ENCODE data around the gene TUNAR.

TUNAR gene

GRCh38 chr14:95876761-95877538, at the start of gene TUNAR:
TUNAR (plus strand) TSS chr14:95876832.
- DNase-seq (ENCODE audit: low read depth), result peak; percentile 26

GRCh38 chr14:95828649-95829265, 47.9 kb upstream of the TUNAR start:
- DNase-seq (ENCODE audit: low read depth), result no peak

- DNase-seq (ENCODE audit: low read depth), result no peak
These were observed 47.3 kb upstream of the TUNAR start for GRCh38 chr14:95829321-95829720.

GRCh38 chr14:95830386-95830785, 46.2 kb upstream of the TUNAR start:
- DNase-seq (ENCODE audit: low read depth), result no peak

GRCh38 chr14:95831041-95831440, 45.6 kb upstream of the TUNAR start:
- DNase-seq (ENCODE audit: low read depth), result no peak

GRCh38 chr14:95831468-95831867, 45.2 kb upstream of the TUNAR start:
- no peak for DNase-seq (ENCODE audit: low read depth)

GRCh38 chr14:95832012-95832411, 44.6 kb upstream of the TUNAR start:
- no peak for DNase-seq (ENCODE audit: low read depth)

GRCh38 chr14:95833429-95833828, 43.2 kb upstream of the TUNAR start:
- peak; percentile 8 for DNase-seq (ENCODE audit: low read depth)

GRCh38 chr14:95834496-95834895, 42.1 kb upstream of the TUNAR start:
- DNase-seq (ENCODE audit: low read depth), result no peak

GRCh38 chr14:95835121-95835730, 41.4 kb upstream of the TUNAR start:
- DNase-seq (ENCODE audit: low read depth), result peak; percentile 69

- no peak for DNase-seq (ENCODE audit: low read depth)
These were observed 37.8 kb upstream of the TUNAR start for GRCh38 chr14:95838862-95839261.

- DNase-seq (ENCODE audit: low read depth), result no peak
These were observed 36.4 kb upstream of the TUNAR start for GRCh38 chr14:95840094-95840700.

- no peak for DNase-seq (ENCODE audit: low read depth)
These were observed 35.0 kb upstream of the TUNAR start for GRCh38 chr14:95841668-95842067.

- DNase-seq (ENCODE audit: low read depth), result no peak
These were observed 26.9 kb upstream of the TUNAR start for GRCh38 chr14:95849761-95850160.

GRCh38 chr14:95850429-95850828, 26.2 kb upstream of the TUNAR start:
- no peak for DNase-seq (ENCODE audit: low read depth)

GRCh38 chr14:95855606-95856005, 21.0 kb upstream of the TUNAR start:
- DNase-seq (ENCODE audit: low read depth), result no peak

GRCh38 chr14:95857275-95857674, 19.4 kb upstream of the TUNAR start:
- DNase-seq (ENCODE audit: low read depth), result no peak

GRCh38 chr14:95858893-95859292, 17.7 kb upstream of the TUNAR start:
- no peak for DNase-seq (ENCODE audit: low read depth)

GRCh38 chr14:95862243-95862642, 14.4 kb upstream of the TUNAR start:
- peak; percentile 10 for DNase-seq (ENCODE audit: low read depth)

GRCh38 chr14:95863295-95863694, 13.3 kb upstream of the TUNAR start:
- no peak for DNase-seq (ENCODE audit: low read depth)

GRCh38 chr14:95869776-95870175, 6.9 kb upstream of the TUNAR start:
- no peak for DNase-seq (ENCODE audit: low read depth)

- no peak for DNase-seq (ENCODE audit: low read depth)
These were observed 5.9 kb upstream of the TUNAR start for GRCh38 chr14:95870772-95871171.

- no peak for DNase-seq (ENCODE audit: low read depth)
These were observed 5.1 kb upstream of the TUNAR start for GRCh38 chr14:95871531-95871930.
